ENCODE results near the gene VAPA.

The VAPA gene

DNA sequence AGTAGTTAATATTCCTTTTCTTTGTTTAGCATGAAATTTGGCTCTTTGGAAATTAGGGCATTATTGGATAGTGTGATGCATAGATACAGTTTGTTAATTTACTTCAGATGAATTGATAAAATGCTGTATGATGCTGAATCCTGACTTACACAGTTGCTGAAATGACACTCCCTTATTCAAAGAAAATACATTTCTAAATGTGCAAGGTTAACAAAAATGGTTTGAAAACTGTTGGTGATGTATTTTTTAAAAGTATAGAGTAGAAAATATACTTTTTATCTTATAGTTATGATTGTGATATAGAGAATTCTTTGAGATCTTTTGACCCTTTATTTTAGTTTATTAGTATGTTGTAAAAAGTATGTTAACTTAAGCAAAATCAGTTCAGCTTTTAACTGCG is 27.8 kb downstream of the VAPA start:
- no peaks in the 10 kb centered on the region for H3K27me3 ChIP-seq (ENCODE audit: low read depth, low read length)
- TF ChIP-seq EZH2phosphoT487 (IDR thresholded peaks at IDR 0.05; ENCODE audit: low read depth), result no peak
- TF ChIP-seq, protein P1, sequence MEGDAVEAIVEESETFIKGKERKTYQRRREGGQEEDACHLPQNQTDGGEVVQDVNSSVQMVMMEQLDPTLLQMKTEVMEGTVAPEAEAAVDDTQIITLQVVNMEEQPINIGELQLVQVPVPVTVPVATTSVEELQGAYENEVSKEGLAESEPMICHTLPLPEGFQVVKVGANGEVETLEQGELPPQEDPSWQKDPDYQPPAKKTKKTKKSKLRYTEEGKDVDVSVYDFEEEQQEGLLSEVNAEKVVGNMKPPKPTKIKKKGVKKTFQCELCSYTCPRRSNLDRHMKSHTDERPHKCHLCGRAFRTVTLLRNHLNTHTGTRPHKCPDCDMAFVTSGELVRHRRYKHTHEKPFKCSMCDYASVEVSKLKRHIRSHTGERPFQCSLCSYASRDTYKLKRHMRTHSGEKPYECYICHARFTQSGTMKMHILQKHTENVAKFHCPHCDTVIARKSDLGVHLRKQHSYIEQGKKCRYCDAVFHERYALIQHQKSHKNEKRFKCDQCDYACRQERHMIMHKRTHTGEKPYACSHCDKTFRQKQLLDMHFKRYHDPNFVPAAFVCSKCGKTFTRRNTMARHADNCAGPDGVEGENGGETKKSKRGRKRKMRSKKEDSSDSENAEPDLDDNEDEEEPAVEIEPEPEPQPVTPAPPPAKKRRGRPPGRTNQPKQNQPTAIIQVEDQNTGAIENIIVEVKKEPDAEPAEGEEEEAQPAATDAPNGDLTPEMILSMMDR (IDR thresholded peaks at IDR 0.05; ENCODE audit: low read depth, low read length), result no peak
- peaks cover 44% of the 10 kb centered on the region for H3K36me3 ChIP-seq (replicated peaks; ENCODE audit: low read depth, low read length)
- H3K27ac ChIP-seq (ENCODE audit: low read length), result no peak overlapping the region
- no peaks in the 10 kb centered on the region for H3K4me1 ChIP-seq (ENCODE audit: low read length)
- H3K4me3 ChIP-seq (ENCODE audit: low read length), result no peak overlapping the region
- H3K9ac ChIP-seq (ENCODE audit: low read length), result no peak overlapping the region
- no peak overlapping the region for H2AFZ ChIP-seq (ENCODE audit: low read depth, low read length)
- H4K20me1 ChIP-seq (ENCODE audit: insufficient read depth, low read length), result peaks cover 3% of the 10 kb centered on the region; the same call in 1 of the 2 replicates
- no peaks in the 10 kb centered on the region for H3K9me3 ChIP-seq (ENCODE audit: insufficient read depth, low read length)
- no peak overlapping the region for H3K4me2 ChIP-seq (ENCODE audit: low read length)
- no peaks in the 10 kb centered on the region for H3K79me2 ChIP-seq (ENCODE audit: low read length)

DNA sequence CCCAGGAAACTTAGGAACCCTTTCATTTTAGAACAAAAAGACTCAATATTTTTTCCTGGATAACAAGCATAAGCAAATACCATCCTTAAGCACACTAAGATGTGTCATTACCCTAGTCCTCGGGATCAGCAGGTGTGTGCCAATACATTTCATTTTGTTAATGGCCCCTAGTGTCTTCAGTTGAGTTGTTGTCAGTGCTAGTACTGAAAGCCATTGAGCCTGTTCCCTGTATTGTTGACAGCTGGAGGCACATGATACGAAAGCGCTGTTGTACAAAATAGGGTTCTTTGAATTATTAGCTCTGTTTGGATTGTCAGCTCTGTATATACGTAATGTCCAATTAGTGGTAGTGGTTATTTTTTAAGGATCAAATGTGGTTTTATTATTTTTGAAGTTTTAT is 29.5 kb downstream of the VAPA start:
- Histone ChIP-seq H3K4me3 (ENCODE audit: low read length) (no peak overlapping the region), H3K36me3 (replicated peaks; ENCODE audit: low read depth, low read length) (peaks cover 40% of the 10 kb centered on the region), H3K4me1 (ENCODE audit: low read length) (no peaks in the 10 kb centered on the region), H3K27me3 (ENCODE audit: low read depth, low read length) (no peaks in the 10 kb centered on the region), H3K9me3 (ENCODE audit: insufficient read depth, low read length) (no peaks in the 10 kb centered on the region), H4K20me1 (ENCODE audit: insufficient read depth, low read length) (no peaks in the 10 kb centered on the region), H3K4me2 (ENCODE audit: low read length) (no peak overlapping the region), H3K79me2 (ENCODE audit: low read length) (no peaks in the 10 kb centered on the region), H2AFZ (ENCODE audit: low read depth, low read length) (no peak overlapping the region), H3K9ac (ENCODE audit: low read length) (no peak overlapping the region), H3K27ac (ENCODE audit: low read length) (no peak overlapping the region)
- TF ChIP-seq, protein P1 (IDR thresholded peaks at IDR 0.05; ENCODE audit: low read depth, low read length), result no peak
- no peak for TF ChIP-seq EZH2phosphoT487 (IDR thresholded peaks at IDR 0.05; ENCODE audit: low read depth)

DNA sequence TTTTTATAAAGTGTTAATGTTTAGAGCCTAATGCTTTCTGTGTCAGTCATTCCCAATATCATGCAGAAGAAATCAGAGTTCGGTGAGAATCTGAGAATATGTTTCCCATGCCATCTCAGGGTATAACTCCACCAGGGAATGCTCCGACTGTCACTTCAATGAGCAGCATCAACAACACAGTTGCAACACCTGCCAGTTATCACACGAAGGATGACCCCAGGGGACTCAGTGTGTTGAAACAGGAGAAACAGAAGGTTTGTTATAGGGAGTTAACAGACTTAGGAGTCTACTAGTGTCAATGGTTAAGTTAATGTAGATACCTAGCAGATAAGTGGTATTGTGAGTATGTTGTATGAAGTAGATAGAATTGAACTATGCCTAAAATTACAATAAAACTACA is 31.0 kb downstream of the VAPA start:
- Histone ChIP-seq H2AFZ (ENCODE audit: low read depth, low read length) (no peak overlapping the region), H3K4me3 (ENCODE audit: low read length) (no peak overlapping the region), H3K79me2 (ENCODE audit: low read length) (no peaks in the 10 kb centered on the region), H3K27ac (ENCODE audit: low read length) (no peak overlapping the region), H4K20me1 (ENCODE audit: insufficient read depth, low read length) (0 out of 2 replicates have a peak, but pooled peaks cover 5% of the 10 kb centered on the region), H3K9me3 (ENCODE audit: insufficient read depth, low read length) (no peaks in the 10 kb centered on the region), H3K4me1 (ENCODE audit: low read length) (no peaks in the 10 kb centered on the region), H3K4me2 (ENCODE audit: low read length) (no peak overlapping the region), H3K36me3 (replicated peaks; ENCODE audit: low read depth, low read length) (peaks cover 44% of the 10 kb centered on the region), H3K27me3 (ENCODE audit: low read depth, low read length) (no peaks in the 10 kb centered on the region), H3K9ac (ENCODE audit: low read length) (no peak overlapping the region)
- TF ChIP-seq, protein P1 (IDR thresholded peaks at IDR 0.05; ENCODE audit: low read depth, low read length), result no peak
- TF ChIP-seq EZH2phosphoT487 (IDR thresholded peaks at IDR 0.05; ENCODE audit: low read depth), result no peak

DNA sequence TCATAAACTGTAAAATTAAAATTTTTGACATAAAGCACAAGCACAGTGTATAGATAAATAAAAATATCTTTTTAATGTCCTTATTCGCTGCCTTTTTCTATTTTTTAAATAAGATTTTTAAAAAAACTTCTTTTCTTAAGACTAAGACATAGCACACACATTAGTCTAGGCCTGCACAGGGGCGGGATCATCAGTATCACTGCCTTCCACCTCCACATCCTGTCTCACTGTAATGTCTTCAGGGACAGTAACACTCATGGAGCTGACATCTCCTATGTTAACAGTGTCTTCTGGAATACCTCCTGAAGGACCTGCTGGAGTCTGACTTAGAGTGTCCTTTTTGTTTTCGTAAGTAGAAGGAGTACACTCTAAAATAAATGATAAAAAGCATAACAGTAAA is 33.0 kb downstream of the VAPA start:
- H3K27me3 ChIP-seq (ENCODE audit: low read depth, low read length), result no peaks in the 10 kb centered on the region
- no peak overlapping the region for H3K4me3 ChIP-seq (ENCODE audit: low read length)
- H2AFZ ChIP-seq (ENCODE audit: low read depth, low read length), result no peak overlapping the region
- 0 out of 2 replicates have a peak, but pooled peaks cover 7% of the 10 kb centered on the region for H4K20me1 ChIP-seq (ENCODE audit: insufficient read depth, low read length)
- TF ChIP-seq, protein P1 (IDR thresholded peaks at IDR 0.05; ENCODE audit: low read depth, low read length), result no peak
- TF ChIP-seq EZH2phosphoT487 (IDR thresholded peaks at IDR 0.05; ENCODE audit: low read depth), result no peak
- no peaks in the 10 kb centered on the region for H3K9me3 ChIP-seq (ENCODE audit: insufficient read depth, low read length)
- peaks cover 54% of the 10 kb centered on the region for H3K36me3 ChIP-seq (replicated peaks; ENCODE audit: low read depth, low read length)
- no peaks in the 10 kb centered on the region for H3K4me1 ChIP-seq (ENCODE audit: low read length)
- H3K79me2 ChIP-seq (ENCODE audit: low read length), result peaks cover 4% of the 10 kb centered on the region; the same call in 1 of the 2 replicates
- no peak overlapping the region for H3K4me2 ChIP-seq (ENCODE audit: low read length)
- H3K9ac ChIP-seq (ENCODE audit: low read length), result no peak overlapping the region
- H3K27ac ChIP-seq (ENCODE audit: low read length), result no peak overlapping the region
